ENCODE data around the gene ZNF846. TPM values are rescaled to one million over a fixed set of nuclear protein-coding genes. Genes with fewer than 3 reads are reported as not detected.

The ZNF846 gene
- total and polyA plus RNA-seq, 9 of the 15 experiments (the other 6 are each of a cell fraction or from before 2014, with no cell fraction given): 4.1 to 8.7 (median 7.8) TPM

DNA sequence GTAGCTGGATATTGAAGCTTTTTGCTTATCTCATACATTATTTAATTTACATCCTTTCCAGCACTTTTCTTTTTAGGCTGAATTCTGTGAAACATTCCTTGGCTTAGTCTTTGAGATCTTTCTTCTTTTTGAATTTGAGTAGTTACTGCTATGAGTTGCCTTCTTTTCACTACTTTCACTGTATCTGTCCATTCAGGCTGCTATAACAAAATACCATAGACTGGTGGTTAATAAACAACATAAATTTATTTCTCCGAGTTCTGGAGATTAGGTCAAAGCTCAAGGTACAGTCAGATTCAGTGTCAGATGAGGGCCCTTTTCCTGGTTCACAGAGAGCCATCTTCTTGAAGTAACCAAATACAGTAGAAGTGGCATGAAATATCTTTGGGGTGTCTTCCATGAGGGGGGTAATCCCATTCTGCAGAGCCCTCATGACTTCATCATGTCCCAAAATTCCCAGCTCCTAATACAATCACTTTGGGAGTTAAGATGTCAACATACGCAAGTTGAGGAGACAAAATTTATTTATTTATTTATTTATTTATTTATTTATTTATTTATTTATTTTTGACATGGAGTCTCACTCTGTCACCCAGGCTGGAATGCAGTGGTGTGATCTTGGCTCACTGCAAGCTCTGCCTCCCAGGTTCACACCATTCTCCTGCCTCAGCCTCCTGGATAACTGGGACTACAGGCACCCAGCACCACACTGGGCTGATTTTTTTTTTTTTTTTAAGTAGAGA lies 15.7 kb downstream of the ZNF846 start:
- ChIA-PET POLR2A (no interaction called here), CTCF (ENCODE audit: low intra/inter-chr PET ratio) (no interaction called here)
- 50% methylated on average over 2 of the region's 2 CpGs for WGBS (ENCODE audit: insufficient coverage, low coverage, missing lambda C conversion rate)
- no peaks in the 10 kb centered on the region for H3K27me3 ChIP-seq (ENCODE audit: control insufficient read depth in 2 of 2, insufficient read depth in 2 of 2, low read length in 2 of 2)
- ATAC-seq (no peak), DNase-seq (ENCODE audit: extremely low read depth in 1 of 4, low spot score in 3 of 4) (no peak), FAIRE-seq (no peak)
- BruUV-seq (replicated peaks): no TSS peak
- H3K4me2 ChIP-seq (ENCODE audit: insufficient read depth, low read length): no peak overlapping the region
- H3K9me3 ChIP-seq (replicated peaks; ENCODE audit: control insufficient read depth, insufficient read depth, low read depth, low read length): peaks cover 11% of the 10 kb centered on the region
- H3K9ac ChIP-seq (ENCODE audit: insufficient read depth in 1 of 2, low read depth in 2 of 2, low read length in 2 of 2): no peak overlapping the region
- intact Hi-C loops (cut with micrococcal nuclease) (no loop called here), in situ Hi-C loops (cut with MboI) (no loop called here)
- H3K36me3 ChIP-seq (ENCODE audit: control insufficient read depth, insufficient read depth, low read length): peaks cover 3% of the 10 kb centered on the region; the same call in 1 of the 3 replicates
- no peak overlapping the region for H3K27ac ChIP-seq (ENCODE audit: extremely low read depth, low read depth, low read length)
- no peaks in the 10 kb centered on the region for H4K20me1 ChIP-seq (replicated peaks; ENCODE audit: control insufficient read depth, insufficient read depth, low read length)
- H3K4me3 ChIP-seq: no peak overlapping the region
- H3K4me1 ChIP-seq (replicated peaks in 1 of 2; ENCODE audit: control insufficient read depth in 2 of 2, insufficient read depth in 2 of 2, low read length in 2 of 2): no peaks in the 10 kb centered on the region; a peak in 1 of 5 replicates
- H3K9me1 ChIP-seq (ENCODE audit: control insufficient read depth, insufficient read depth, low read length): no peaks in the 10 kb centered on the region
- no peak for TF ChIP-seq NR4A1 (CRISPR knock-in tag; IDR thresholded peaks at IDR 0.05)
- TF ChIP-seq NR4A1 (tag; IDR thresholded peaks at IDR 0.05): no peak
- TF ChIP-seq ZNF12 (CRISPR knock-in tag; IDR thresholded peaks at IDR 0.05): peak; percentile 57; the same call in 1 of the 2 replicates
- no peaks in the 10 kb centered on the region for H3K79me2 ChIP-seq (ENCODE audit: control insufficient read depth, insufficient read depth, low read length)
- H2AFZ ChIP-seq (ENCODE audit: low read depth, low read length): no peak overlapping the region

DNA sequence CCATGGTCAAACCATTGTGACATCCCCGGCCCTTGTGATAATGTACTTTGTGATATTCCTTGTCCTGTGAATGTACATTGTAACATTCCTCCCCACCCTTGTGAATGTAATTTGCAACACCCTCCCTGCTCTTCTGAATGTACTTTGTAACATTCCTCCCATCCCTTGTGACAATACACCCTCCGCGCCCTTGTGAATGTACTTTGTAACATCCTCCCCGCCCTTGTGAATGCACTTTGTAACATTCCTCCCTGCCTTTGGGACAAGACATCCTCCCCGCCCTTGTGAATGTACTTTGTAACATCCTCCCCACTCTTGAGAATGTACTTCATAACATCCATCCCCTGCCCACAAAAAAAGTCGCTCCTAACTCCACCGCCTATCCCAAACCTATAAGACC lies 17.1 kb downstream of the ZNF846 start:
- H3K79me2 ChIP-seq (ENCODE audit: control insufficient read depth, insufficient read depth, low read length): no peaks in the 10 kb centered on the region
- no peaks in the 10 kb centered on the region for H3K36me3 ChIP-seq (ENCODE audit: control insufficient read depth, insufficient read depth, low read length)
- H3K4me1 ChIP-seq (replicated peaks in 1 of 2; ENCODE audit: control insufficient read depth in 2 of 2, insufficient read depth in 2 of 2, low read length in 2 of 2): no peaks in the 10 kb centered on the region; a peak in 1 of 5 replicates
- ATAC-seq: no peak
- no peak overlapping the region for H3K4me3 ChIP-seq
- TF ChIP-seq FOXP1 (CRISPR knock-in tag; IDR thresholded peaks at IDR 0.05) (no peak), HCFC1 (IDR thresholded peaks at IDR 0.05; ENCODE audit: low read depth, low read length) (no peak), TRIM24 (IDR thresholded peaks at IDR 0.05) (peak; percentile 27 to 62; a peak in 1 of 4 replicates), XRCC4 (IDR thresholded peaks at IDR 0.05; ENCODE audit: extremely low read depth, insufficient read depth, insufficient read length) (no peak), NONO (IDR thresholded peaks at IDR 0.05; ENCODE audit: low read depth in 2 of 2, low read length in 1 of 2) (no peak), ZNF57 (CRISPR knock-in tag; IDR thresholded peaks at IDR 0.05) (peak; percentile 100), FOXA3 (CRISPR knock-in tag; conservative IDR thresholded peaks at IDR 0.05 in 1 of 2, IDR thresholded peaks at IDR 0.05 in 1 of 2) (no peak), CBX5 (IDR thresholded peaks at IDR 0.05; ENCODE audit: borderline replicate concordance, low read depth) (peak; percentile 89), TRIM28 (IDR thresholded peaks at IDR 0.05) (peak; percentile 78), ZNF717 (CRISPR knock-in tag; IDR thresholded peaks at IDR 0.05) (no peak), CBX3 (IDR thresholded peaks at IDR 0.05; ENCODE audit: borderline replicate concordance in 1 of 2, low read length in 2 of 2) (peak in 1 of 2 experiments; percentile 85; a peak in 1 of 3 replicates)
- H3K27ac ChIP-seq (ENCODE audit: extremely low read depth, low read depth, low read length): no peak overlapping the region
- intact Hi-C loops (cut with micrococcal nuclease): no loop called here
- 49% methylated on average over 7 of the region's 7 CpGs for WGBS (ENCODE audit: insufficient coverage, low coverage, missing lambda C conversion rate)
- in situ Hi-C loops (cut with MboI): no loop called here
- peaks cover 5% of the 10 kb centered on the region for H3K9me3 ChIP-seq (replicated peaks; ENCODE audit: control insufficient read depth, insufficient read depth, low read depth, low read length)
- H3K4me2 ChIP-seq (ENCODE audit: insufficient read depth, low read length): no peak overlapping the region
- DNase-seq (ENCODE audit: extremely low read depth in 1 of 4, low spot score in 3 of 4): no peak
- H4K20me1 ChIP-seq (replicated peaks; ENCODE audit: control insufficient read depth, insufficient read depth, low read length): no peaks in the 10 kb centered on the region
- H3K27me3 ChIP-seq (ENCODE audit: control insufficient read depth in 2 of 2, insufficient read depth in 2 of 2, low read length in 2 of 2): no peaks in the 10 kb centered on the region
- BruUV-seq (replicated peaks): no TSS peak
- no peak overlapping the region for H2AFZ ChIP-seq (ENCODE audit: low read depth, low read length)
- H3K9ac ChIP-seq (ENCODE audit: insufficient read depth in 1 of 2, low read depth in 2 of 2, low read length in 2 of 2): no peak overlapping the region
- no peak for FAIRE-seq
- ChIA-PET CTCF (ENCODE audit: low intra/inter-chr PET ratio) (no interaction called here), POLR2A (no interaction called here)
- H3K9me1 ChIP-seq (ENCODE audit: control insufficient read depth, insufficient read depth, low read length): no peaks in the 10 kb centered on the region

Data from K562 (cell line).